B cell (primary cell): ENCODE data around the gene TAS2R5. TPM values are rescaled to one million over a fixed set of nuclear protein-coding genes. Genes with fewer than 3 reads are reported as not detected.

Experiments used
- ATAC-seq: fragments of 200-7000 bp; cut with Tn5 transposase; one replicate; pipeline ENCODE4 v1.10.0; 2021; ENCODE audit warnings: low read depth, mild to moderate bottlenecking, moderate number of reproducible peaks, moderate library complexity
- CTCF ChIA-PET: fragments of 350-600 bp; sonication (Branson Sonifier 250); formaldehyde crosslinking; loops from one replicate; lab custom pipeline; 2021; ENCODE audit warnings: antibody characterized with exemption, inconsistent platforms; lab: Charles Lee
- POLR2A ChIA-PET: fragments of 350-600 bp; sonication (Branson Sonifier 250); formaldehyde crosslinking; loops from one replicate; lab custom pipeline; 2021; ENCODE audit warnings: antibody characterized with exemption; lab: Charles Lee
- DNase-seq: peaks from one replicate; pipeline ENCODE4 v3.0.0; 2013
- H2AFZ ChIP-seq: 2 replicates; pipeline ENCODE4 v1.6.1; 2012; ENCODE audit warnings: mild to moderate bottlenecking, low read depth, low read length; ENCODE audit not compliant: insufficient read depth, poor library complexity, severe bottlenecking
- H3K27ac ChIP-seq, 2 donors: 1 replicate in 1 of 2; 2 replicates in 1 of 2; pipeline ENCODE4 v1.5.1; 2012 to 2013; ENCODE audit warnings: low read length in 2 of 2, mild to moderate bottlenecking in 2 of 2, moderate library complexity in 1 of 2
- H3K27me3 ChIP-seq, 4 experiments: fragments of 200-600 bp in 1 of 4; sonication (generic) in 1 of 4; replicated peaks in 1 of 4; 1 replicate in 2 of 4; 2 replicates in 2 of 4; pipeline versions ENCODE4 v1.6.1 to v1.7.0; 2013 to 2016; ENCODE audit warnings: low read length in 3 of 4, mild to moderate bottlenecking in 2 of 4, mixed read lengths in 1 of 4, moderate library complexity in 1 of 4; ENCODE audit not compliant: insufficient read depth in 4 of 4, control insufficient read depth in 3 of 4; ENCODE audit errors: control extremely low read depth in 1 of 4
- H3K36me3 ChIP-seq, 2 experiments: replicated peaks in 1 of 2; 1 replicate in 1 of 2; 2 replicates in 1 of 2; pipeline versions ENCODE4 v1.6.1 to v1.7.1; 2013; ENCODE audit warnings: low read length in 1 of 2; ENCODE audit not compliant: insufficient read depth in 2 of 2, control insufficient read depth in 1 of 2; ENCODE audit errors: control extremely low read depth in 1 of 2, extremely low read depth in 1 of 2
- H3K4me1 ChIP-seq, 2 donors: fragments of 200-600 bp in 1 of 2; sonication (generic) in 1 of 2; 1 replicate in 1 of 2; 2 replicates in 1 of 2; pipeline versions ENCODE4 v1.5.1 to v1.6.1; 2013 to 2017; ENCODE audit warnings: low read length in 2 of 2; ENCODE audit not compliant: control insufficient read depth in 2 of 2, insufficient read depth in 2 of 2
- H3K4me2 ChIP-seq: replicated peaks from 2 replicates; pipeline ENCODE3; 2012; ENCODE audit warnings: mild to moderate bottlenecking, low read depth, low read length; ENCODE audit not compliant: poor library complexity, severe bottlenecking
- H3K4me3 ChIP-seq, 5 experiments: fragments of 200-600 bp in 1 of 5; sonication (generic) in 1 of 5; 1 replicate in 3 of 5; 2 replicates in 2 of 5; pipeline versions ENCODE4 v1.5.1 to v1.7.0; 2011 to 2016; ENCODE audit warnings: low read length in 4 of 5, mild to moderate bottlenecking in 4 of 5, low read depth in 2 of 5, control low read depth in 1 of 5, moderate library complexity in 1 of 5; ENCODE audit not compliant: insufficient read depth in 1 of 5; ENCODE audit errors: control extremely low read depth in 1 of 5, extremely low read depth in 1 of 5
- H3K79me2 ChIP-seq: fragments of 200-600 bp; sonication (generic); one replicate; pipeline ENCODE4 v1.6.0; 2016; ENCODE audit warnings: low read length; ENCODE audit not compliant: control insufficient read depth, insufficient read depth
- H3K9ac ChIP-seq: fragments of 200-600 bp; sonication (generic); 2 replicates; pipeline ENCODE4 v1.6.1; 2017; ENCODE audit warnings: mild to moderate bottlenecking, low read length, moderate library complexity
- H3K9me3 ChIP-seq, 3 donors: one replicate each; pipeline versions ENCODE4 v1.6.1 to v1.7.1; 2013; ENCODE audit warnings: low read length in 2 of 3; ENCODE audit not compliant: control insufficient read depth in 2 of 3, insufficient read depth in 1 of 3; ENCODE audit errors: control extremely low read depth in 1 of 3
- H4K20me1 ChIP-seq: 2 replicates; pipeline ENCODE4 v1.6.0; 2012; ENCODE audit warnings: mild to moderate bottlenecking, low read length; ENCODE audit not compliant: insufficient read depth, control insufficient read depth, poor library complexity, severe bottlenecking
- H3K27ac Mint-ChIP-seq: one replicate; pipeline ENCODE4 v1.8.0; 2021; ENCODE audit warnings: mixed read lengths
- H3K27me3 Mint-ChIP-seq: one replicate; pipeline ENCODE4 v1.8.0; 2021; ENCODE audit warnings: mixed read lengths
- H3K4me1 Mint-ChIP-seq: one replicate; pipeline ENCODE4 v1.8.0; 2021; ENCODE audit warnings: mixed read lengths
- H3K4me3 Mint-ChIP-seq: one replicate; pipeline ENCODE4 v1.8.0; 2021; ENCODE audit warnings: mixed read lengths
- H3K9me3 Mint-ChIP-seq: one replicate; pipeline ENCODE4 v1.8.0; 2022; ENCODE audit warnings: mixed read lengths; ENCODE audit not compliant: insufficient read depth
- CTCF ChIP-seq: fragments of 200-600 bp; IDR thresholded peaks from one replicate; pipeline ENCODE4 v1.8.0; 2022; ENCODE audit warnings: antibody characterized with exemption, mild to moderate bottlenecking
- EZH2 ChIP-seq: IDR thresholded peaks from 2 replicates; pipeline ENCODE4 v1.6.1; 2012; ENCODE audit warnings: borderline replicate concordance, low read depth, mild to moderate bottlenecking, moderate library complexity, low read length; ENCODE audit not compliant: insufficient read depth, poor library complexity, severe bottlenecking
- WGBS: methylation state at CpG from one replicate; pipeline ENCODE4 v1.1.5; 2013; ENCODE audit warnings: missing lambda C conversion rate; ENCODE audit not compliant: insufficient coverage; 5-methylcytosine and 5-hydroxymethylcytosine counted together
- intact Hi-C: fragments of 100-400 bp; cut with micrococcal nuclease; formaldehyde crosslinking; loops from one replicate; pipeline ENCODE4 v1.10.0; 2022
- polyA minus RNA-seq: library from RNA; depleted of rRNA, polyadenylated mRNA; stranded (reverse); fragments of >200 nt; gene quantifications from 2 replicates; pipeline ENCODE4 v1.2.3, GENCODE V29; 2012
- polyA plus RNA-seq: library from polyadenylated mRNA; depleted of rRNA; stranded (reverse); fragments of >200 nt; gene quantifications from 2 replicates; pipeline ENCODE4 v1.2.3, GENCODE V29; 2012
- total RNA-seq, 2 donors: library from RNA; stranded (reverse); fragments of 120-200 nt in 1 of 2; gene quantifications; 1 replicate in 1 of 2; 2 replicates in 1 of 2; pipeline versions ENCODE4 v1.2.3 to v1.2.4, GENCODE V29; 2013 to 2022

Gene TAS2R5
- total RNA-seq: 3.6 and 6.5 TPM in 2 replicates
- total RNA-seq (2013): 1.9 TPM
- polyA plus RNA-seq: 1.3 and 2.6 TPM in 2 replicates
- 0.34 and 2.5 TPM in 2 replicates for polyA minus RNA-seq

- DNase-seq: no peak
- Histone ChIP-seq H3K9me3 (no peaks in the 10 kb centered on the region), H3K79me2 (no peaks in the 10 kb centered on the region), H3K4me3 (no peak within 1 kb of the TSS), H3K4me1 (no peaks in the 10 kb centered on the region), H2AFZ (no peak within 1 kb of the TSS), H3K4me2 (no peak within 1 kb of the TSS), H4K20me1 (peaks cover 7% of the 10 kb centered on the region), H3K9ac (no peak within 1 kb of the TSS), H3K27me3 (no peaks in the 10 kb centered on the region), H3K36me3 (peaks cover 3 to 5% of the 10 kb centered on the region in 2 experiments), H3K27ac (no peak within 1 kb of the TSS)
- TF ChIP-seq CTCF: no peak
- no peak for TF ChIP-seq EZH2
- ChIA-PET CTCF (no interaction called here), POLR2A (no interaction called here)
- no peak within 1 kb of the TSS for H3K27ac Mint-ChIP-seq
- no peak within 1 kb of the TSS for H3K4me3 Mint-ChIP-seq
- H3K9me3 Mint-ChIP-seq: no peaks in the 10 kb centered on the region
- no peak for ATAC-seq
- no peaks in the 10 kb centered on the region for H3K27me3 Mint-ChIP-seq
- 100% methylated on average over 2 of the region's 5 CpGs for WGBS
- H3K4me1 Mint-ChIP-seq: no peaks in the 10 kb centered on the region
- intact Hi-C loops: no loop called here
These were observed at the start of gene TAS2R5 for GRCh38 chr7:141789917-141790316. TSS of gene TAS2R5 (plus strand) at chr7:141790217. CDS start at chr7:141790362, 145 bp downstream.

- Histone ChIP-seq H3K4me2 (no peak overlapping the region), H3K4me3 (no peak overlapping the region), H2AFZ (no peak overlapping the region), H3K27ac (no peak overlapping the region), H3K4me1 (peaks cover 16 to 18% of the 10 kb centered on the region in 2 donors), H3K79me2 (peaks cover 27% of the 10 kb centered on the region), H3K27me3 (no peaks in the 10 kb centered on the region), H3K9me3 (no peaks in the 10 kb centered on the region), H4K20me1 (peaks cover 6% of the 10 kb centered on the region), H3K36me3 (peaks cover 21 to 64% of the 10 kb centered on the region in 2 experiments), H3K9ac (no peak overlapping the region)
- Mint-ChIP-seq H3K4me3 (no peak overlapping the region), H3K27ac (no peak overlapping the region), H3K27me3 (no peaks in the 10 kb centered on the region), H3K9me3 (no peaks in the 10 kb centered on the region), H3K4me1 (peaks cover 35% of the 10 kb centered on the region)
- ATAC-seq (no peak), DNase-seq (no peak)
- ChIA-PET CTCF (interaction anchor here (1.0 to 1.1 kb wide), 2 partner anchors 12 to 92 kb away, joined by 4 read pairs; no protein-coding TSS in a partner anchor), POLR2A (no interaction called here)
- no CpG with 5 or more reads among the region's 1 CpG for WGBS
- TF ChIP-seq EZH2 (no peak), CTCF (no peak)
- intact Hi-C loops: no loop called here
These were observed 47.8 kb upstream of the TAS2R5 start for GRCh38 chr7:141742229-141742628.
